ENCODE results near the gene MAML3. TPM values are rescaled to one million over a fixed set of nuclear protein-coding genes. Genes with fewer than 3 reads are reported as not detected.
A peak's percentile ranks its signal among the peaks of the same experiment; 100 is the strongest.

The MAML3 gene
- total and polyA plus RNA-seq, 2 of the 13 experiments (the other 11 are each of a cell fraction or from before 2014, with no cell fraction given): 0.05 to 0.13 TPM

DNA sequence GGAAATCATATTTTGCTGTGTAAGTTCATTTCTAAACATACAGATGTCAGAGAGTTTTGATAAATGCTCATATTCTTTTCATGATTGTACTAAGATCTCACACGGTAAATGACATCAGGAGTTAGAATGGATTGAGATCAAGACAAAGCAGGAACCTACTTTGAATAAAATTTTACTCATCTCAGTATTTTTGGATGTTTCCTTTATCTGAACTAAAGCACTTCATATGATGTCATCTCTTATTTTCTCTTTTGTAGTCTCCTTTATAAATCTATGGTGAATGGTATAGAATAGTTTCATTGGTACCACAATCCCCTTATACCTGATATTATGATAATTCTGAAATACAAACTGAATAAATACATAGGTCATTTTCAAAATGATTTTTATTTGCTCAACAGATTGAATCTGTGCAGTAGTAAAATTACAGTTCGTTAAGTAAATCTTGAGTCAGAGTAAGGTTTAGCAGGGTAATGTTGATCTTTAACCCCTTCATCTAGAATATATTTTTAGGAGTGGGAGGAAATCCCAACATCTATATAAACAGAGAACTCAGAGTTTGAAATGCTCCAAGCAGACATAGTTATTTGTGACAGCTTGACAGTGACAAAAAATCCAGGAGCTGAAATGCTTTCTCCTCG, 308.4 kb downstream of the MAML3 start:
- Histone ChIP-seq H3K4me3 (replicated peaks in 1 of 3; ENCODE audit: insufficient read depth in 1 of 3, low read depth in 2 of 3, low read length in 3 of 3) (no peak overlapping the region), H2AFZ (ENCODE audit: low read length) (no peak overlapping the region), H3K9ac (ENCODE audit: insufficient read depth, low read depth, low read length) (no peak overlapping the region), H3K36me3 (replicated peaks in 1 of 2; ENCODE audit: control insufficient read depth in 1 of 2, insufficient read depth in 2 of 2, low read length in 2 of 2) (no peaks in the 10 kb centered on the region), H3K27me3 (ENCODE audit: control insufficient read depth in 1 of 2, insufficient read depth in 2 of 2, low read length in 2 of 2) (no peaks in the 10 kb centered on the region), H3K27ac (ENCODE audit: extremely low read length, insufficient read depth, low read length) (no peak overlapping the region), H3K79me2 (ENCODE audit: insufficient read depth, low read length) (no peaks in the 10 kb centered on the region), H3K9me3 (ENCODE audit: low read length) (no peaks in the 10 kb centered on the region), H3K4me1 (ENCODE audit: insufficient read depth, low read length) (peaks cover 98% of the 10 kb centered on the region), H3K4me2 (ENCODE audit: low read depth, low read length) (no peak overlapping the region), H4K20me1 (ENCODE audit: insufficient read depth, low read length) (no peaks in the 10 kb centered on the region)
- BruUV-seq (replicated peaks): no TSS peak
- in situ Hi-C loops (cut with HindIII; ENCODE audit: extremely low pct_ligation_motif_present, low pct_unique_long_range_greater_than_20kb): no loop called here
- DNase-seq (ENCODE audit: low spot score): no peak
- no peak for ATAC-seq
- ChIA-PET CTCF (ENCODE audit: low intra/inter-chr PET ratio, low total read pairs) (no interaction called here), POLR2A (no interaction called here)
- 64% methylated on average over 3 of the region's 3 CpGs for WGBS (ENCODE audit: low lambda C conversion rate)
- FAIRE-seq: no peak
- intact Hi-C loops (cut with micrococcal nuclease; ENCODE audit: unreplicated experiment): loop anchor here (10.0 kb wide), 1 partner anchor 181 kb away; the partner anchor contains the start of gene MGST2
- TF ChIP-seq FOXA3 (CRISPR knock-in tag; IDR thresholded peaks at IDR 0.05) (0 out of 2 replicates have a peak, but pooled peaks have one; percentile 12), ZNF652 (CRISPR knock-in tag; IDR thresholded peaks at IDR 0.05; ENCODE audit: borderline replicate concordance, low read depth) (peak; percentile 74; the same call in 1 of the 2 replicates), ATF7 (IDR thresholded peaks at IDR 0.05) (peak; percentile 67), ATF7 (CRISPR knock-in tag; IDR thresholded peaks at IDR 0.05) (no peak)
- TF ChIP-seq, protein P1, sequence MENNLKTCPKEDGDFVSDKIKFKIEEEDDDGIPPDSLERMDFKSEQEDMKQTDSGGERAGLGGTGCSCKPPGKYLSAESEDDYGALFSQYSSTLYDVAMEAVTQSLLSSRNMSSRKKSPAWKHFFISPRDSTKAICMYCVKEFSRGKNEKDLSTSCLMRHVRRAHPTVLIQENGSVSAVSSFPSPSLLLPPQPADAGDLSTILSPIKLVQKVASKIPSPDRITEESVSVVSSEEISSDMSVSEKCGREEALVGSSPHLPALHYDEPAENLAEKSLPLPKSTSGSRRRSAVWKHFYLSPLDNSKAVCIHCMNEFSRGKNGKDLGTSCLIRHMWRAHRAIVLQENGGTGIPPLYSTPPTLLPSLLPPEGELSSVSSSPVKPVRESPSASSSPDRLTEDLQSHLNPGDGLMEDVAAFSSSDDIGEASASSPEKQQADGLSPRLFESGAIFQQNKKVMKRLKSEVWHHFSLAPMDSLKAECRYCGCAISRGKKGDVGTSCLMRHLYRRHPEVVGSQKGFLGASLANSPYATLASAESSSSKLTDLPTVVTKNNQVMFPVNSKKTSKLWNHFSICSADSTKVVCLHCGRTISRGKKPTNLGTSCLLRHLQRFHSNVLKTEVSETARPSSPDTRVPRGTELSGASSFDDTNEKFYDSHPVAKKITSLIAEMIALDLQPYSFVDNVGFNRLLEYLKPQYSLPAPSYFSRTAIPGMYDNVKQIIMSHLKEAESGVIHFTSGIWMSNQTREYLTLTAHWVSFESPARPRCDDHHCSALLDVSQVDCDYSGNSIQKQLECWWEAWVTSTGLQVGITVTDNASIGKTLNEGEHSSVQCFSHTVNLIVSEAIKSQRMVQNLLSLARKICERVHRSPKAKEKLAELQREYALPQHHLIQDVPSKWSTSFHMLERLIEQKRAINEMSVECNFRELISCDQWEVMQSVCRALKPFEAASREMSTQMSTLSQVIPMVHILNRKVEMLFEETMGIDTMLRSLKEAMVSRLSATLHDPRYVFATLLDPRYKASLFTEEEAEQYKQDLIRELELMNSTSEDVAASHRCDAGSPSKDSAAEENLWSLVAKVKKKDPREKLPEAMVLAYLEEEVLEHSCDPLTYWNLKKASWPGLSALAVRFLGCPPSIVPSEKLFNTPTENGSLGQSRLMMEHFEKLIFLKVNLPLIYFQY (CRISPR knock-in tag; IDR thresholded peaks at IDR 0.05; ENCODE audit: borderline replicate concordance): no peak

Measured in HepG2 (cell line).